ENCODE data around the gene KRTAP5-5.
"Not testable (repeated sequence)": the region's sequence is repeated elsewhere in the genome, so short reads cannot be mapped to it uniquely, and the experiment has no call there.

Gene KRTAP5-5

DNA sequence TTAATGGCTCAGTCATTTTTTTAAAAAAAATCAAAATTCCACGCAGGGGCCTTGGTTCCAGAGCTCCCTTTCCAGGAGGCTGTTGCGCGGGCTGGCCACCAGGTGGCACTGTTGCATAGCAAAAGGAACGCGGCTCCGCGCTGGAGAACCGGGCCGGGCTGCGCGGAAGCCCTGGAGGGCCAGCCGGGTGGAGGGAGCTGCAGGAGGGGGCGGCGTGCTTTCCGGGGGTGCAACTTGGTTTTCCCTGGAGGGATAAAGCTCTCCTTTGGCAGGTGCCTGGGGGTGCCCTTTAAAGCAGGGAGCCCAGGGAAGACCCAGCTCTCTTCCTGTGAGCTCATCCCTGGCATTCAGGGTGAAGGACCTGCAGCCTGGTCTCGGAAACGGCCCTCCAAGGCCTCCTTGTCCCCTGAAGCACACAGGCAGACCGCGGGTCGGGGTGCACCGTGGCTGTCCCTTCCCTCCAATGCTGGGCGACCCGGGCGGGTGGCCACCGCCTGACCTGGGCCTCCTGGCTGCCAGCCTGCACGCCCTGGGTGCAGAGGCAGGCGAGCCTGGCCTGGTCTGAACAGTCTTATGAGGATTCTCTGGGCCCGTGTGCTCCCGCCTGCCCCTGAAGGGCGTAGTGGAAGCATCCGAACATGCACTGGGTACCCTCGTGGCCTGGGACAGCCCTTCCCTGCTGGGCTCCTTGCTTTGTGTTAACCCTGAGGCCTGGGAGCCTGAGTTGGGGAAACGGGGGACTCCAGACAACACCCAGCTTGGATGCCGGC, 23.4 kb downstream of the KRTAP5-5 start:
- Mint-ChIP-seq H3K4me3 (no peak overlapping the region), H3K27me3 (peaks cover 21% of the 10 kb centered on the region), H3K4me1 (ENCODE audit: low read depth) (no peaks in the 10 kb centered on the region), H3K9me3 (no peaks in the 10 kb centered on the region), H3K36me3 (ENCODE audit: low read depth) (no peaks in the 10 kb centered on the region), H3K27ac (no peak overlapping the region)
- peak; percentile 88 for DNase-seq

GRCh38 chr11:1653541-1654387, 24.2 kb downstream of the KRTAP5-5 start:
- Mint-ChIP-seq H3K36me3 (ENCODE audit: low read depth) (no peaks in the 10 kb centered on the region), H3K27ac (no peak overlapping the region), H3K27me3 (peaks cover 25% of the 10 kb centered on the region), H3K4me1 (ENCODE audit: low read depth) (no peaks in the 10 kb centered on the region), H3K4me3 (no peak overlapping the region), H3K9me3 (no peaks in the 10 kb centered on the region)
- DNase-seq = no peak

- Mint-ChIP-seq H3K36me3 (ENCODE audit: low read depth) (no peaks in the 10 kb centered on the region), H3K27ac (no peak overlapping the region), H3K27me3 (peaks cover 30% of the 10 kb centered on the region), H3K4me3 (no peak overlapping the region), H3K4me1 (ENCODE audit: low read depth) (peaks cover 4% of the 10 kb centered on the region), H3K9me3 (no peaks in the 10 kb centered on the region)
- DNase-seq = no peak
Measured at GRCh38 chr11:1654388-1655167, 25.0 kb downstream of the KRTAP5-5 start.

DNA sequence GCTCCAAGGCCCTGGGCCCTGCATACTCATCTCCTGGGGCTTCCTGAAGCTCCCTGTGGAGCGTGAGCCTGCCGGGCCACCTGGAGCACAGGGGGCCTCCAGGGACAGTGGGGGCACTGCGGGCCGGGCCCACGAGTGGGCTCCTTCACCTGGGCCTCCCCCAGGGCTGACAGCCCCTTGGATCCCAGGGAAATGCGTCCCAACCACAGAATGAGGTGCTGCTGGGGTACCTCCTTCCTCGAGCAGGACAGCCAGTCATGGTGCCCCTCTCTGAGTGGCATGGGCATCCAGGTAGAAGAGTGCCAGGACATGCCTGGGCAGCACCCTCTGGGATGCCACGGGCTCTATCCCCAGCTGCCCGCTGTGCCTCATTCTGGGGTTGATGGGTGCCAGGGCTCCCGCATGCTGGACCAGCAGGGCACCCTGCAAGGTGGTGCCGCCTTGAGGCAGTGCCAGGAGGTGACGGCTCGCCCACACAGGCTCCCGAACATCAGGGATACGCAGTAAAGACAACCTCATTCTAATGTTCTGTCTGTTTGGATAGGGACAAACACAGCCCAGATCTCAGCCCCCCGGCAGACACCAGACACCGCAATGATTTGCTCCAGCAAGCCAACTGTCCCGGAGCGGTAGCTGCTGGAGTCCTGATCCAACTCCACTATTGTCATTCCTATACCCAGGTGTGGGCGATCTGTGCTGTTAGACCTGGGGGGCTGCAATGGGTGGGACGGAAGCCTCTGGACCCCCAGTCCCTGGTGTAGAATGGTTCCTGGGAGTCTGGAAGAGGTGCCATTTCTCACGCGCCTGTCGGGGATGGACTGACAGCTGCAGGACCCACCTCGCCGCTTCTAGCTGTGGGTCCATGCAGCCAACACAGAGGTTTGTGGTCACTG, 25.8 kb downstream of the KRTAP5-5 start:
- H3K27ac Mint-ChIP-seq = no peak overlapping the region
- peaks cover 4% of the 10 kb centered on the region for H3K4me1 Mint-ChIP-seq (ENCODE audit: low read depth)
- peaks cover 38% of the 10 kb centered on the region for H3K27me3 Mint-ChIP-seq

GRCh38 chr11:1656061-1656441, 26.5 kb downstream of the KRTAP5-5 start:
- no peak overlapping the region for H3K4me3 Mint-ChIP-seq
- H3K36me3 Mint-ChIP-seq (ENCODE audit: low read depth) = no peaks in the 10 kb centered on the region
- DNase-seq = no peak
- H3K27me3 Mint-ChIP-seq = peaks cover 42% of the 10 kb centered on the region
- peaks cover 4% of the 10 kb centered on the region for H3K4me1 Mint-ChIP-seq (ENCODE audit: low read depth)
- H3K9me3 Mint-ChIP-seq = no peaks in the 10 kb centered on the region
- no peak overlapping the region for H3K27ac Mint-ChIP-seq

More for the DNA sequence above, 25.8 kb downstream of the KRTAP5-5 start:
- Mint-ChIP-seq H3K36me3 (ENCODE audit: low read depth) (no peaks in the 10 kb centered on the region), H3K9me3 (no peaks in the 10 kb centered on the region), H3K4me3 (no peak overlapping the region)
- DNase-seq = no peak

GRCh38 chr11:1656670-1657069, 27.1 kb downstream of the KRTAP5-5 start:
- H3K4me1 Mint-ChIP-seq (ENCODE audit: low read depth) = peaks cover 4% of the 10 kb centered on the region
- H3K27ac Mint-ChIP-seq = no peak overlapping the region
- no peak for DNase-seq
- peaks cover 43% of the 10 kb centered on the region for H3K27me3 Mint-ChIP-seq
- H3K36me3 Mint-ChIP-seq (ENCODE audit: low read depth) = no peaks in the 10 kb centered on the region
- H3K9me3 Mint-ChIP-seq = no peaks in the 10 kb centered on the region
- H3K4me3 Mint-ChIP-seq = no peak overlapping the region

- Mint-ChIP-seq H3K9me3 (no peaks in the 10 kb centered on the region), H3K4me3 (no peak overlapping the region), H3K27me3 (peaks cover 40% of the 10 kb centered on the region), H3K36me3 (ENCODE audit: low read depth) (no peaks in the 10 kb centered on the region), H3K27ac (no peak overlapping the region), H3K4me1 (ENCODE audit: low read depth) (peaks cover 5% of the 10 kb centered on the region)
- DNase-seq = no peak
Measured at GRCh38 chr11:1659506-1659905, 29.9 kb downstream of the KRTAP5-5 start.

- no peaks in the 10 kb centered on the region for H3K9me3 Mint-ChIP-seq
- H3K36me3 Mint-ChIP-seq (ENCODE audit: low read depth) = no peaks in the 10 kb centered on the region
- H3K4me1 Mint-ChIP-seq (ENCODE audit: low read depth) = peaks cover 5% of the 10 kb centered on the region
- no peak overlapping the region for H3K4me3 Mint-ChIP-seq
- H3K27me3 Mint-ChIP-seq = peaks cover 35% of the 10 kb centered on the region
- DNase-seq = no peak
- H3K27ac Mint-ChIP-seq = no peak overlapping the region
Measured at GRCh38 chr11:1660111-1660867, 30.7 kb downstream of the KRTAP5-5 start.

DNA sequence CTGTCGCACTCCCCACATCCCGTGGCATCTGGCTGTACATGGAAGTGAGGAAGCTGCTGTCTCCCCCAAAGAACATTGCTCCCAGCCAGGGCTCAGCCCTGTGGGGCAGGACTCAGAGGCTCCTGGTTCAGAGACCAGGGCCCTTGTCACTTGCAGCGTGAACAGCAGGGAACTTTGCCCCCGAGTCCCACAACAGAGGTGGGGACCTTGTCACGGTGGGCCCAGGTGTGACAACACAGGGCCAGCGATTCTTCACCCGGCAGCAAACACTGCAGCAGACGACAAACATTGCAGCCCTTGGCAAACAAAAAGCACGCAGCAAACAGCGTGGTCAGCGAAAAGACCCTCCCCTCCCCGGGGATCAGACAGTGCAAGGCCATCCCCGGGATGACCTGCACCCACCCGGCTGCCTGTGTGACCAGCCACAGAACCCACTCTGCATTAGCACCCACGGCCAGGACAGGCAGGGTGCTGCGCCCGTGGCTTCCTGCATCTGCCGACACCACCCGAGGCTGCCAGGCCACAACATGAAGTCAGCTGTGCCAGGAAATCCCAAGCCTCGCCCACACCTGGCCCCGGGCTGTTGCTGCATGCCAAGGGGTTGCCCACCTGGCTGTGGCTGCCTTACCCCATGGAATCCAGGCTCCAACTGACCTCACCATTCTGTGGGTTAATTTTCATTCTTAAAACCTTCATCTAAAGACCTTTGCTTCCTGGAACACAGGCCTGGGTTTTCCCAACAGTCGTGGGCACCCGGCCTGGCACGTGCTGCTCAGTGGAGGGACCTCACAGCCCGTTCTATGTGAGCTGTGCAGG, 32.1 kb downstream of the KRTAP5-5 start:
- not testable (repeated sequence) for H3K4me3 Mint-ChIP-seq; DNase-seq; H3K4me1 Mint-ChIP-seq (ENCODE audit: low read depth); H3K36me3 Mint-ChIP-seq (ENCODE audit: low read depth); H3K9me3 Mint-ChIP-seq; H3K27ac Mint-ChIP-seq
- peaks cover 35% of the 10 kb centered on the region for H3K27me3 Mint-ChIP-seq

- H3K4me1 Mint-ChIP-seq (ENCODE audit: low read depth); H3K9me3 Mint-ChIP-seq; H3K36me3 Mint-ChIP-seq (ENCODE audit: low read depth); H3K4me3 Mint-ChIP-seq; DNase-seq; H3K27ac Mint-ChIP-seq: not testable (repeated sequence)
- H3K27me3 Mint-ChIP-seq = peaks cover 40% of the 10 kb centered on the region
Measured at GRCh38 chr11:1662699-1663283, 33.2 kb downstream of the KRTAP5-5 start.

DNA sequence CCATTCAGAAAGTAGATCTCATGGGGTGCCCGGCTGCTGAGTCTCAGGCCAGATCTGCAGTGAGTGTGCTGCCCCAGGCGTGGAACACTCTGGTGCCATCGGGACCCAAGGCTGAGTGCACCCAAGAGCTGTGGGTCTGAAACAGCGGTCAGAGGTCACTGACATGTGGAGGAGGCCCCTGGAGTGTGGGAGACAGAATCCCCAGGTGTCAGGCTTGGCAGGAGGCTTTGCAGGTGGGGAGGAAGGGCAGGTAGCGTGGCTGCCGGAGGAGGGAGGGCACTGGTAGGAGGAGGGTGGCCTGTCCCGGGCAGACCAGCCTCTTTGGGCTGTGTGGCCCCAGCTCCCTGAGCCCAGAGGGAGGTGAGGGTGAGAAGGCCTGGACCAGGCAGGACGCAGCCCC, 35.7 kb downstream of the KRTAP5-5 start:
- Mint-ChIP-seq H3K4me3 (no peak overlapping the region), H3K4me1 (ENCODE audit: low read depth) (peaks cover 2% of the 10 kb centered on the region), H3K9me3 (no peaks in the 10 kb centered on the region), H3K36me3 (ENCODE audit: low read depth) (no peaks in the 10 kb centered on the region), H3K27me3 (peaks cover 44% of the 10 kb centered on the region), H3K27ac (no peak overlapping the region)
- no peak for DNase-seq

GRCh38 chr11:1667121-1667850, 37.7 kb downstream of the KRTAP5-5 start:
- Mint-ChIP-seq H3K27ac (no peak overlapping the region), H3K9me3 (no peaks in the 10 kb centered on the region), H3K4me3 (no peak overlapping the region), H3K27me3 (peaks cover 38% of the 10 kb centered on the region), H3K4me1 (ENCODE audit: low read depth) (no peaks in the 10 kb centered on the region), H3K36me3 (ENCODE audit: low read depth) (no peaks in the 10 kb centered on the region)
- no peak for DNase-seq
